ENCODE results near the gene DSE.

DNA sequence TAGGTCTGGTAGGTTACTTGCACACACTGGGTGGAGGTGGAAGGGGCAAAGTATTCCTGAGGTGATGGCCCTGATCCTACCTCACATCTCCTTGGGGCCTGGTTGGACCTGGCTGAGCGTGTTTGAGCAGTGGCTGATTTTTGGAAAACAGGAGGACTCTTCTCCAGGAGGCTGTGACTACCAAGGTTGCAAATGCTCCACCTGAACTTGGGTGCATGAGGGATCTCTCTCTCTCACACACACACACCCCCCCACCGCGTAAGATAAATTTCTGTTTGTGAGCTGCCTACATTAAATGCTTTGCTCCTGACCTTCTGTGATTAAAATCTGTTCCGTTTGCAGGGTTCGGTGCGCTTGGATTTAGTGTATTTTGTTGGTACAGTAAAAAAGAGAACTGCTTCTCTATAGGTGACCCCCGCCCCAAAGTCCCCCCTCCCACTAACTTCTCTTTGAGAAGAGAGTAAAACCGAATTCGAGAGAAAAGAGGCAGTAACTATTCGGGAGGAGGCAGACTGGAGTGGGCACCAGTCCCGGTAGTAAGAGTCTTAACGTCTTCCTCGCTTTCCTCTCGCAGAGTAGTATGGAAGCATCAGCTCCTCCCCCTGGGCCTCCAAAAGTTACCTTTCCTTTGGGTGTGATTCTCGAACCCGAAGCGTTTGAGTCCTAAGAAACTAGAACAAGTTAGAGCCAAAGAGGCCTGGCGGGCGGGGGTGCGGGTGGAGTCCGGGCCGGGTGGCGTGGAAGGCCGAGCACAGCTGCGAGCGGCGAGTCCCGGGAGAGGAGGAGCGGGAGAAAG lies 585 bp upstream of the DSE start:
- TF ChIP-seq, protein P1, sequence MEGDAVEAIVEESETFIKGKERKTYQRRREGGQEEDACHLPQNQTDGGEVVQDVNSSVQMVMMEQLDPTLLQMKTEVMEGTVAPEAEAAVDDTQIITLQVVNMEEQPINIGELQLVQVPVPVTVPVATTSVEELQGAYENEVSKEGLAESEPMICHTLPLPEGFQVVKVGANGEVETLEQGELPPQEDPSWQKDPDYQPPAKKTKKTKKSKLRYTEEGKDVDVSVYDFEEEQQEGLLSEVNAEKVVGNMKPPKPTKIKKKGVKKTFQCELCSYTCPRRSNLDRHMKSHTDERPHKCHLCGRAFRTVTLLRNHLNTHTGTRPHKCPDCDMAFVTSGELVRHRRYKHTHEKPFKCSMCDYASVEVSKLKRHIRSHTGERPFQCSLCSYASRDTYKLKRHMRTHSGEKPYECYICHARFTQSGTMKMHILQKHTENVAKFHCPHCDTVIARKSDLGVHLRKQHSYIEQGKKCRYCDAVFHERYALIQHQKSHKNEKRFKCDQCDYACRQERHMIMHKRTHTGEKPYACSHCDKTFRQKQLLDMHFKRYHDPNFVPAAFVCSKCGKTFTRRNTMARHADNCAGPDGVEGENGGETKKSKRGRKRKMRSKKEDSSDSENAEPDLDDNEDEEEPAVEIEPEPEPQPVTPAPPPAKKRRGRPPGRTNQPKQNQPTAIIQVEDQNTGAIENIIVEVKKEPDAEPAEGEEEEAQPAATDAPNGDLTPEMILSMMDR (IDR thresholded peaks at IDR 0.05), result no peak
- TF ChIP-seq, protein P2, sequence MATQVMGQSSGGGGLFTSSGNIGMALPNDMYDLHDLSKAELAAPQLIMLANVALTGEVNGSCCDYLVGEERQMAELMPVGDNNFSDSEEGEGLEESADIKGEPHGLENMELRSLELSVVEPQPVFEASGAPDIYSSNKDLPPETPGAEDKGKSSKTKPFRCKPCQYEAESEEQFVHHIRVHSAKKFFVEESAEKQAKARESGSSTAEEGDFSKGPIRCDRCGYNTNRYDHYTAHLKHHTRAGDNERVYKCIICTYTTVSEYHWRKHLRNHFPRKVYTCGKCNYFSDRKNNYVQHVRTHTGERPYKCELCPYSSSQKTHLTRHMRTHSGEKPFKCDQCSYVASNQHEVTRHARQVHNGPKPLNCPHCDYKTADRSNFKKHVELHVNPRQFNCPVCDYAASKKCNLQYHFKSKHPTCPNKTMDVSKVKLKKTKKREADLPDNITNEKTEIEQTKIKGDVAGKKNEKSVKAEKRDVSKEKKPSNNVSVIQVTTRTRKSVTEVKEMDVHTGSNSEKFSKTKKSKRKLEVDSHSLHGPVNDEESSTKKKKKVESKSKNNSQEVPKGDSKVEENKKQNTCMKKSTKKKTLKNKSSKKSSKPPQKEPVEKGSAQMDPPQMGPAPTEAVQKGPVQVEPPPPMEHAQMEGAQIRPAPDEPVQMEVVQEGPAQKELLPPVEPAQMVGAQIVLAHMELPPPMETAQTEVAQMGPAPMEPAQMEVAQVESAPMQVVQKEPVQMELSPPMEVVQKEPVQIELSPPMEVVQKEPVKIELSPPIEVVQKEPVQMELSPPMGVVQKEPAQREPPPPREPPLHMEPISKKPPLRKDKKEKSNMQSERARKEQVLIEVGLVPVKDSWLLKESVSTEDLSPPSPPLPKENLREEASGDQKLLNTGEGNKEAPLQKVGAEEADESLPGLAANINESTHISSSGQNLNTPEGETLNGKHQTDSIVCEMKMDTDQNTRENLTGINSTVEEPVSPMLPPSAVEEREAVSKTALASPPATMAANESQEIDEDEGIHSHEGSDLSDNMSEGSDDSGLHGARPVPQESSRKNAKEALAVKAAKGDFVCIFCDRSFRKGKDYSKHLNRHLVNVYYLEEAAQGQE (IDR thresholded peaks at IDR 0.05; ENCODE audit: insufficient read depth in 1 of 2, low read depth in 2 of 2, low read length in 1 of 2), result no peak
- TF ChIP-seq POLR2AphosphoS5 (IDR thresholded peaks at IDR 0.05; ENCODE audit: low read depth, low read length) (no peak), TCF7L2 (IDR thresholded peaks at IDR 0.05; ENCODE audit: low read depth, low read length) (no peak)

Data from Panc1 (cell line).